SK-N-SH (cell line): ENCODE data around the gene ADAMTS4. TPM values are rescaled to one million over a fixed set of nuclear protein-coding genes. Genes with fewer than 3 reads are reported as not detected.

Experiments used
- CTCF ChIA-PET: fragments of 300-600, 350-600 bp; formaldehyde crosslinking; extraction: SDS; loops from one replicate; lab custom pipeline; 2021; lab: Yijun Ruan, JAX
- POLR2A ChIA-PET: fragments of 350-600 bp; sonication (Branson Sonifier 250); formaldehyde crosslinking; extraction: SDS; loops from one replicate; lab custom pipeline; 2020; ENCODE audit warnings: antibody characterized with exemption, inconsistent platforms; lab: Yijun Ruan, JAX
- DNase-seq: peaks from one replicate; pipeline ENCODE4 v3.0.0; 2012
- H2AFZ ChIP-seq: fragments of 200-600 bp; sonication (generic); 2 replicates; pipeline ENCODE4 v1.8.1; 2016; ENCODE audit warnings: antibody characterized with exemption, mild to moderate bottlenecking, low read depth
- H3F3A ChIP-seq: fragments of 200-600 bp; sonication (generic); replicated peaks from 2 replicates; pipeline ENCODE3; 2016; ENCODE audit warnings: antibody characterized with exemption, mild to moderate bottlenecking; ENCODE audit not compliant: insufficient read depth
- H3K27ac ChIP-seq, 2 experiments: fragments of 200-500 bp in 1 of 2; fragments of 200-600 bp in 1 of 2; sonication (Bioruptor generic) in 1 of 2; sonication (generic), shearing (Covaris generic) in 1 of 2; 2 replicates each; pipeline versions ENCODE4 v1.5.1 to v1.6.1; 2014 to 2016; ENCODE audit warnings: low read depth in 2 of 2, inconsistent platforms in 1 of 2, low read length in 1 of 2, mild to moderate bottlenecking in 1 of 2, mixed read lengths in 1 of 2
- H3K27me3 ChIP-seq: fragments of 200-600 bp; sonication (generic), shearing (Covaris generic); 2 replicates; pipeline ENCODE4 v1.6.1; 2016; ENCODE audit warnings: mixed run types; ENCODE audit not compliant: insufficient read depth
- H3K36me3 ChIP-seq, 2 experiments: fragments of 200-500 bp in 1 of 2; fragments of 200-600 bp in 1 of 2; sonication (Bioruptor generic) in 1 of 2; sonication (generic) in 1 of 2; replicated peaks in 1 of 2; 2 replicates each; pipeline versions ENCODE3 to v1.5.1; 2014 to 2016; ENCODE audit warnings: low read length in 1 of 2, mild to moderate bottlenecking in 1 of 2; ENCODE audit not compliant: insufficient read depth in 2 of 2, control insufficient read depth in 1 of 2
- H3K4me1 ChIP-seq, 2 experiments: fragments of 200-500 bp in 1 of 2; fragments of 200-600 bp in 1 of 2; sonication (Bioruptor generic) in 1 of 2; sonication (generic), shearing (Covaris generic) in 1 of 2; 2 replicates each; pipeline versions ENCODE4 v1.5.1 to v1.6.1; 2014 to 2016; ENCODE audit warnings: low read depth in 1 of 2, low read length in 1 of 2, mixed run types in 1 of 2; ENCODE audit not compliant: insufficient read depth in 2 of 2, control insufficient read depth in 1 of 2
- H3K4me2 ChIP-seq: fragments of 200-600 bp; sonication (generic), shearing (Covaris generic); 2 replicates; pipeline ENCODE4 v1.6.1; 2017; ENCODE audit warnings: mixed run types
- H3K4me3 ChIP-seq, 2 experiments: fragments of 200-500 bp in 1 of 2; fragments of 200-600 bp in 1 of 2; sonication (Bioruptor generic) in 1 of 2; sonication (generic), shearing (Covaris generic) in 1 of 2; 2 replicates each; pipeline versions ENCODE4 v1.5.1 to v1.8.1; 2014 to 2016; ENCODE audit warnings: low read depth in 2 of 2, inconsistent platforms in 1 of 2, low read length in 1 of 2, mild to moderate bottlenecking in 1 of 2, mixed read lengths in 1 of 2, moderate library complexity in 1 of 2
- H3K79me2 ChIP-seq: fragments of 200-600 bp; sonication (generic); 2 replicates; pipeline ENCODE4 v1.8.1; 2017; ENCODE audit warnings: mild to moderate bottlenecking; ENCODE audit not compliant: insufficient read depth
- H3K9ac ChIP-seq: fragments of 200-600 bp; sonication (generic); 2 replicates; pipeline ENCODE4 v1.6.1; 2017; ENCODE audit warnings: mixed run types
- H3K9me2 ChIP-seq: fragments of 200-600 bp; sonication (generic); 2 replicates; pipeline ENCODE4 v1.6.1; 2017; ENCODE audit warnings: mixed run types
- H3K9me3 ChIP-seq: fragments of 200-600 bp; sonication (generic); 2 replicates; pipeline ENCODE4 v1.6.1; 2017; ENCODE audit warnings: mixed run types, mild to moderate bottlenecking, moderate library complexity
- H4K20me1 ChIP-seq: fragments of 200-600 bp; sonication (generic); 2 replicates; pipeline ENCODE4 v1.6.1; 2017; ENCODE audit warnings: mild to moderate bottlenecking, mixed run types; ENCODE audit not compliant: insufficient read depth
- CHD2 ChIP-seq: fragments of 150-350 bp; IDR thresholded peaks from 2 replicates; pipeline ENCODE4 v1.6.1; 2018; ENCODE audit warnings: low read length; ENCODE audit not compliant: partially characterized antibody
- CTCF ChIP-seq: fragments of 200-600 bp; sonication (generic); IDR thresholded peaks from 2 replicates; pipeline ENCODE4 v1.6.1; 2017; ENCODE audit warnings: antibody characterized with exemption, mild to moderate bottlenecking, moderate library complexity
- ELF1 ChIP-seq: IDR thresholded peaks from 2 replicates; pipeline ENCODE4 v1.4.0; 2012
- EP300 ChIP-seq, 2 experiments: IDR thresholded peaks; 2 replicates each; pipeline versions ENCODE4 v1.4.0 to v1.6.1; 2012; ENCODE audit warnings: borderline replicate concordance in 1 of 2, low read depth in 1 of 2, low read length in 1 of 2
- EZH2phosphoT487 ChIP-seq: fragments of 200-600 bp; sonication (generic); IDR thresholded peaks from 2 replicates; pipeline ENCODE4 v1.6.1; 2017; ENCODE audit warnings: low read depth, mixed run types, mild to moderate bottlenecking, antibody characterized with exemption, moderate library complexity, borderline replicate concordance
- FOXM1 ChIP-seq: IDR thresholded peaks from 2 replicates; pipeline ENCODE4 v1.4.0; 2012; ENCODE audit warnings: low read depth, mild to moderate bottlenecking
- GABPA ChIP-seq: IDR thresholded peaks from 2 replicates; pipeline ENCODE4 v1.4.0; 2012; ENCODE audit warnings: low read depth, mild to moderate bottlenecking
- GATA2 ChIP-seq: sonication (generic); formaldehyde crosslinking; IDR thresholded peaks from 2 replicates; pipeline ENCODE4 v1.5.0; 2020; ENCODE audit warnings: mild to moderate bottlenecking, missing genetic modification reagents
- IRF3 ChIP-seq: fragments of 150-350 bp; IDR thresholded peaks from 2 replicates; pipeline ENCODE4 v1.6.1; 2016; ENCODE audit warnings: mild to moderate bottlenecking, low read depth, low read length
- JUND ChIP-seq: IDR thresholded peaks from 2 replicates; pipeline ENCODE4 v1.4.0; 2012
- MEF2A ChIP-seq: IDR thresholded peaks from 2 replicates; pipeline ENCODE4 v1.4.0; 2012; ENCODE audit warnings: low read depth, borderline replicate concordance
- POLR2AphosphoS5 ChIP-seq: IDR thresholded peaks from 2 replicates; pipeline ENCODE4 v1.6.1; 2012; ENCODE audit warnings: low read depth, low read length
- RFX5 ChIP-seq: IDR thresholded peaks from 2 replicates; pipeline ENCODE4 v1.6.1; 2012; ENCODE audit warnings: mild to moderate bottlenecking, improper control_type of control experiment, low read length
- TCF12 ChIP-seq: IDR thresholded peaks from 2 replicates; pipeline ENCODE4 v1.4.0; 2012
- TEAD4 ChIP-seq: IDR thresholded peaks from 2 replicates; pipeline ENCODE4 v1.4.0; 2012; ENCODE audit warnings: mild to moderate bottlenecking, borderline replicate concordance; ENCODE audit not compliant: insufficient read depth
- USF2 ChIP-seq: fragments of 150-350 bp; IDR thresholded peaks from 2 replicates; pipeline ENCODE4 v1.6.1; 2017; ENCODE audit warnings: antibody characterized with exemption, low read length, low read depth, borderline replicate concordance
- YY1 ChIP-seq: IDR thresholded peaks from 2 replicates; pipeline ENCODE4 v1.4.0; 2012; ENCODE audit warnings: low read depth, mild to moderate bottlenecking
- ZBTB33 ChIP-seq: IDR thresholded peaks from 2 replicates; pipeline ENCODE4 v1.4.0; 2012; ENCODE audit warnings: low read depth, borderline replicate concordance
- WGBS: methylation state at CpG from one replicate; pipeline ENCODE4 v1.1.6; 2017; ENCODE audit warnings: low lambda C conversion rate; 5-methylcytosine and 5-hydroxymethylcytosine counted together
- polyA plus RNA-seq, 3 experiments: library from polyadenylated mRNA; depleted of rRNA; stranded (reverse); fragments of >200 nt; gene quantifications; 2 replicates each; pipeline ENCODE4 v1.2.3, GENCODE V29; 2012
- TF ChIP-seq, protein P1 (sequence below): IDR thresholded peaks from 2 replicates; pipeline ENCODE4; 2012
- TF ChIP-seq, protein P2 (sequence below): IDR thresholded peaks from 2 replicates; pipeline ENCODE4 v1.4.0; 2012; ENCODE audit warnings: low read depth

ADAMTS4 gene
- polyA plus RNA-seq, 1 of the 3 experiments (the other 2 are of a cell fraction): 1.2 TPM

DNA sequence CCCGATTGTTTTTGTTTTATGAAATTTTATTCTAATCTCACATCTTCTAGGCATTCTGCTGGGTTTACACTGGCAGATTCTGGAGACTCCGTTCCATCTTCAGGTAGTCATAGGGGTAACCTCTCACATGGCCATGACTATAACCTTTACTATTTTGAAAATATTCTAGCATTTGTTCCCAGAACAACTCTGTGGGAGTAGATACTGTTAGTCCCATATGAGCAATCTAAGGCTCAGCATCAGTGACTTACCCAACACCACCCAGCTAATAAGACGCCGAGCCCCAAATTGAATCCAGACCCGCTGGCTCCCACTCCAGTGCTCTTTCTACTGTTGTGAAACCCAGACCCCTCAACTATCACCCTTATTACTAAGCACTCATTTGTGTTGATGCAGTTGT is 9.8 kb downstream of the ADAMTS4 start:
- no peak for DNase-seq
- ChIA-PET POLR2A (no interaction called here), CTCF (interaction anchor here (1.1 kb wide), 1 partner anchor 21 kb away, joined by 3 read pairs; no protein-coding TSS in a partner anchor)

More for the DNA sequence above, 9.8 kb downstream of the ADAMTS4 start:
- Histone ChIP-seq H3F3A (peaks cover 5% of the 10 kb centered on the region), H3K9me3 (no peaks in the 10 kb centered on the region), H3K79me2 (no peaks in the 10 kb centered on the region), H3K27me3 (no peaks in the 10 kb centered on the region), H2AFZ (no peak overlapping the region), H3K27ac (no peak overlapping the region), H3K4me3 (no peak overlapping the region), H3K4me2 (no peak overlapping the region), H3K36me3 (peaks cover 0 to 19% of the 10 kb centered on the region in 2 experiments), H3K4me1 (peaks cover 0 to 17% of the 10 kb centered on the region in 2 experiments; a peak in 3 of 4 replicates), H4K20me1 (no peaks in the 10 kb centered on the region), H3K9me2 (no peaks in the 10 kb centered on the region), H3K9ac (no peak overlapping the region)
- TF ChIP-seq CTCF: no peak
- TF ChIP-seq EP300 (IDR thresholded peaks at IDR 0.05; ENCODE audit: borderline replicate concordance in 1 of 2, low read depth in 1 of 2, low read length in 1 of 2): no peak
- TF ChIP-seq TCF12: no peak
- TF ChIP-seq YY1: no peak
- TF ChIP-seq USF2: no peak
- TF ChIP-seq, protein P1, sequence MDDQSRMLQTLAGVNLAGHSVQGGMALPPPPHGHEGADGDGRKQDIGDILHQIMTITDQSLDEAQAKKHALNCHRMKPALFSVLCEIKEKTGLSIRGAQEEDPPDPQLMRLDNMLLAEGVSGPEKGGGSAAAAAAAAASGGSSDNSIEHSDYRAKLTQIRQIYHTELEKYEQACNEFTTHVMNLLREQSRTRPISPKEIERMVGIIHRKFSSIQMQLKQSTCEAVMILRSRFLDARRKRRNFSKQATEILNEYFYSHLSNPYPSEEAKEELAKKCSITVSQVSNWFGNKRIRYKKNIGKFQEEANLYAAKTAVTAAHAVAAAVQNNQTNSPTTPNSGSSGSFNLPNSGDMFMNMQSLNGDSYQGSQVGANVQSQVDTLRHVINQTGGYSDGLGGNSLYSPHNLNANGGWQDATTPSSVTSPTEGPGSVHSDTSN: no peak
- TF ChIP-seq CHD2: no peak
- no peak for TF ChIP-seq EZH2phosphoT487
- TF ChIP-seq MEF2A: no peak
- no peak for TF ChIP-seq RFX5
- no peak for TF ChIP-seq GATA2 (CRISPR knock-in tag)
- no peak for TF ChIP-seq GABPA
- no peak for TF ChIP-seq ELF1
- no peak for TF ChIP-seq FOXM1
- no peak for TF ChIP-seq IRF3
- no peak for TF ChIP-seq POLR2AphosphoS5
- TF ChIP-seq ZBTB33: no peak
- no peak for TF ChIP-seq JUND
- TF ChIP-seq, protein P2, sequence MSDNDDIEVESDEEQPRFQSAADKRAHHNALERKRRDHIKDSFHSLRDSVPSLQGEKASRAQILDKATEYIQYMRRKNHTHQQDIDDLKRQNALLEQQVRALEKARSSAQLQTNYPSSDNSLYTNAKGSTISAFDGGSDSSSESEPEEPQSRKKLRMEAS: no peak
- TF ChIP-seq TEAD4: no peak
- 91% methylated on average over 5 of the region's 5 CpGs for WGBS
